ENCODE results near the gene HSPA1A. TPM values are rescaled to one million over a fixed set of nuclear protein-coding genes. Genes with fewer than 3 reads are reported as not detected.
"Not testable (repeated sequence)": the region's sequence is repeated elsewhere in the genome, so short reads cannot be mapped to it uniquely, and the experiment has no call there.

Gene HSPA1A
- total RNA-seq, 1 experiment from 2014 or later = 51.2 TPM

- H3K27ac ChIP-seq (ENCODE audit: insufficient read length, low read depth, low read length) = peak overlapping the region; percentile 28
Measured at GRCh38 chr6:31822036-31822821, 6.9 kb downstream of the HSPA1A start.

GRCh38 chr6:31823592-31824196 is 8.4 kb downstream of the HSPA1A start:
- H4K5ac ChIP-seq (ENCODE audit: insufficient read length, low read depth, low read length) = not testable (repeated sequence)
- peak overlapping the region; percentile 26 to 85 (median 55); a peak in 5 of 7 replicates for H3K27ac Mint-ChIP-seq

More at GRCh38 chr6:31822036-31822821, 6.9 kb downstream of the HSPA1A start:
- H4K5ac ChIP-seq (ENCODE audit: insufficient read length, low read depth, low read length) = no peak overlapping the region
- H4K20me1 ChIP-seq (ENCODE audit: control insufficient read depth, insufficient read depth, insufficient read length) = no peaks in the 10 kb centered on the region
- no peak overlapping the region for H3K18ac ChIP-seq (ENCODE audit: insufficient read length, low read depth, low read length)
- H3K9me3 ChIP-seq (ENCODE audit: control insufficient read depth, low read depth, low read length) = no peaks in the 10 kb centered on the region
- peak overlapping the region; percentile 88 to 91 for H3K4me3 Mint-ChIP-seq
- H2BK15ac ChIP-seq (ENCODE audit: low read depth, low read length) = no peak overlapping the region
- peaks cover 0 to 8% (median 6%) of the 10 kb centered on the region in 3 experiments; a peak in 4 of 7 replicates for H3K36me3 Mint-ChIP-seq (ENCODE audit: insufficient read depth in 1 of 3, low read depth in 3 of 3)
- peaks cover 3 to 5% of the 10 kb centered on the region in 2 experiments for H3K9me3 Mint-ChIP-seq
- H2BK20ac ChIP-seq (ENCODE audit: low read depth, low read length, poor library complexity, severe bottlenecking) = no peak overlapping the region
- peaks cover 5% of the 10 kb centered on the region; the same call in 1 of the 2 replicates for H3K4me1 ChIP-seq (ENCODE audit: insufficient read depth, low read length)
- peak overlapping the region; percentile 70 for H3K14ac ChIP-seq (ENCODE audit: insufficient read depth, low read length)
- H3T11ph ChIP-seq (ENCODE audit: low read length) = no peak overlapping the region
- H3K4ac ChIP-seq (ENCODE audit: low read depth, low read length) = no peak overlapping the region
- H3K4me2 ChIP-seq (ENCODE audit: insufficient read depth, insufficient read length, low read length) = peak overlapping the region; percentile 83
- no peak overlapping the region for H2BK12ac ChIP-seq (ENCODE audit: insufficient read length, low read depth, low read length)
- no peaks in the 10 kb centered on the region for H3K79me2 ChIP-seq (ENCODE audit: insufficient read depth, low read length)
- no peaks in the 10 kb centered on the region for H3K79me1 ChIP-seq (ENCODE audit: insufficient read depth, low read depth, low read length, poor library complexity, severe bottlenecking)
- H3K27ac Mint-ChIP-seq = peak overlapping the region; percentile 96 to 98 (median 97)
- peaks cover 3% of the 10 kb centered on the region for H3K27me3 Mint-ChIP-seq (ENCODE audit: low read depth)
- H3K4me1 Mint-ChIP-seq = peaks cover 60 to 64% of the 10 kb centered on the region in 2 experiments
- no CpG with 5 or more reads among the region's 25 CpGs for WGBS (ENCODE audit: extremely low coverage, insufficient read length, low lambda C conversion rate)
- no peak overlapping the region for H2AK5ac ChIP-seq (ENCODE audit: insufficient read length, low read length)
- peaks cover 20% of the 10 kb centered on the region for H3K23me2 ChIP-seq (ENCODE audit: insufficient read length, low read depth, low read length, poor library complexity, severe bottlenecking)
- no peak overlapping the region for H4K91ac ChIP-seq (ENCODE audit: insufficient read length, low read depth, low read length)
- H3K27me3 ChIP-seq (ENCODE audit: insufficient read depth, low read length) = no peaks in the 10 kb centered on the region
- no peak overlapping the region for H3K56ac ChIP-seq (ENCODE audit: insufficient read length, low read depth, low read length)
- no peak for TF ChIP-seq CTCF (conservative IDR thresholded peaks at IDR 0.05)
- H2AFZ ChIP-seq (ENCODE audit: low read length) = no peak overlapping the region
- no peak overlapping the region for H2BK120ac ChIP-seq (ENCODE audit: low read depth, low read length, poor library complexity, severe bottlenecking)
- no peak overlapping the region for H4K8ac ChIP-seq (replicated peaks; ENCODE audit: insufficient read length, low read depth, low read length)
- DNase-seq = peak; percentile 76
- no peak overlapping the region for H2BK5ac ChIP-seq (ENCODE audit: insufficient read length, low read length)
- H3K23ac ChIP-seq (ENCODE audit: insufficient read length, low read depth, low read length) = no peak overlapping the region
- H3K9ac ChIP-seq (ENCODE audit: extremely low read depth, insufficient read length, low read length) = peak overlapping the region; percentile 48

More at GRCh38 chr6:31823592-31824196, 8.4 kb downstream of the HSPA1A start:
- H3K23ac ChIP-seq (ENCODE audit: insufficient read length, low read depth, low read length); H3K79me2 ChIP-seq (ENCODE audit: insufficient read depth, low read length); H3K4me2 ChIP-seq (ENCODE audit: insufficient read depth, insufficient read length, low read length); H3K14ac ChIP-seq (ENCODE audit: insufficient read depth, low read length); H3K4ac ChIP-seq (ENCODE audit: low read depth, low read length); H2BK5ac ChIP-seq (ENCODE audit: insufficient read length, low read length); H3K56ac ChIP-seq (ENCODE audit: insufficient read length, low read depth, low read length); H2BK20ac ChIP-seq (ENCODE audit: low read depth, low read length, poor library complexity, severe bottlenecking); H2BK15ac ChIP-seq (ENCODE audit: low read depth, low read length); H3K4me1 ChIP-seq (ENCODE audit: insufficient read depth, low read length); H2AFZ ChIP-seq (ENCODE audit: low read length); H3K27me3 ChIP-seq (ENCODE audit: insufficient read depth, low read length); H2AK5ac ChIP-seq (ENCODE audit: insufficient read length, low read length); H3T11ph ChIP-seq (ENCODE audit: low read length); H3K18ac ChIP-seq (ENCODE audit: insufficient read length, low read depth, low read length); H4K20me1 ChIP-seq (ENCODE audit: control insufficient read depth, insufficient read depth, insufficient read length); H3K36me3 Mint-ChIP-seq (ENCODE audit: insufficient read depth in 1 of 3, low read depth in 3 of 3); DNase-seq; H3K27ac ChIP-seq (ENCODE audit: insufficient read length, low read depth, low read length); H3K79me1 ChIP-seq (ENCODE audit: insufficient read depth, low read depth, low read length, poor library complexity, severe bottlenecking); H2BK12ac ChIP-seq (ENCODE audit: insufficient read length, low read depth, low read length); H3K9me3 Mint-ChIP-seq; H4K91ac ChIP-seq (ENCODE audit: insufficient read length, low read depth, low read length); H3K9me3 ChIP-seq (ENCODE audit: control insufficient read depth, low read depth, low read length); H2BK120ac ChIP-seq (ENCODE audit: low read depth, low read length, poor library complexity, severe bottlenecking); H3K27me3 Mint-ChIP-seq (ENCODE audit: low read depth); H3K9ac ChIP-seq (ENCODE audit: extremely low read depth, insufficient read length, low read length); H4K8ac ChIP-seq (replicated peaks; ENCODE audit: insufficient read length, low read depth, low read length): not testable (repeated sequence)
- H3K23me2 ChIP-seq (ENCODE audit: insufficient read length, low read depth, low read length, poor library complexity, severe bottlenecking) = peaks cover 20% of the 10 kb centered on the region
- no CpG with 5 or more reads among the region's 9 CpGs for WGBS (ENCODE audit: extremely low coverage, insufficient read length, low lambda C conversion rate)
- H3K4me3 Mint-ChIP-seq = peak overlapping the region in 1 of 2 experiments; percentile 70; a peak in 3 of 5 replicates
- peaks cover 46 to 53% of the 10 kb centered on the region in 2 experiments for H3K4me1 Mint-ChIP-seq
